GM21381 (cell line): ENCODE measurements around the gene TMCO1.
"Not testable (repeated sequence)": the region's sequence is repeated elsewhere in the genome, so short reads cannot be mapped to it uniquely, and the experiment has no call there.

Experiments
- ATAC-seq: cut with Tn5 transposase; IDR thresholded peaks from one replicate; pipeline ENCODE4 v1.9.1; 2021; ENCODE audit warnings: mild to moderate bottlenecking, moderate library complexity; ENCODE audit not compliant: unreplicated experiment

The TMCO1 gene

GRCh38 chr1:165688046-165688445 lies 80.6 kb downstream of the TMCO1 start:
- ATAC-seq, result no peak

DNA sequence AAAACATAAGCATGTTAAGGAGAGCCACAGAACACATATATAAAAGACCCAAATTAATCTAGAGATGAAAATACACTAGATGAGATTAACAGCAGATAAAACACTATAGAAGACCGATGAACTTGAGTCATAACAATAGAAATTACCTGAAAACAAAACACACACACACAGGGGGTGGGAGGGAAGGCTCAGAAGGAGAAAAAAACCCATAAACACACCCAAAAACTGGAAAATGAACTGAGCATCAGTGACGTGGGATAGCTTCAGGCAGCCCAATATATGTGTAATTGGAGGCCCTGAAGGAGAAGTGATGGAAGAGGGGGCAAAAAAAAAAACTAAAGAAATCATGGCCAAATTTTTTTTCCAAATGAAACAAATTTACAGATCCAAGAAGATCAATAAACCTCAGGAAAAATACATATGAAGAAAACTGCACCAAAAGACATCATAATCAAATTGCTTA lies 81.7 kb downstream of the TMCO1 start:
- ATAC-seq, result peak; percentile 31

- ATAC-seq, result peak; percentile 51
Observed at GRCh38 chr1:165686121-165686970, 82.3 kb downstream of the TMCO1 start.

DNA sequence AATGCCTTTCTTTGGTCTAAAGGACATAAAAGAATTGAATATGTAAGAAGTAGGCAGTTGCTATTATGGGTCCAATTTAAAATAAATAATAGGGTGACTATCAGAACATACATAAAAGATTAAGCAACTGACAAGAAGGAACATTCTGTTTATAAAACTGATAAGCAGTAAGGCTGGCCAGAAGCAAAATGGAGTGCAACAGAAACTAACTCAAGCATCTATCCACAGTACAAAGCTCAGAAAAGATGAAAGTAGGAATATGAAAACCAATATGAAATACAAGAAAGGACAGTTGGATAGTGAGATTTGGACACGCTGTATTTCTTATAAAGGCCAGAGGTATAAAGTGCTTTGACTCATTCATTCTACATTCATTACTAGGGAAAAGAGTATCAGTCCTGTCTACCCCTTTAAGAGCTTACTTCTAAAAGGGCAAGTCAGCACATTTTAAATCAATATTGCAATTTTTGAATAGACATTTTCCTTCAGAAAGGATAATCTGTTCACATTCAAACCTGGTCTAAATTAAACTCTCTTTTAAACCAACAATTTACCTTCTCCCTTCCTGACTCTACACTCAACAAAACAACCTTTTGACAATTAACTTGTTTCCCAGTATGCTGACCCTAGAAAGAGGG lies 84.7 kb downstream of the TMCO1 start:
- ATAC-seq, result no peak

GRCh38 chr1:165680773-165681172 lies 87.9 kb downstream of the TMCO1 start:
- not testable (repeated sequence) for ATAC-seq

GRCh38 chr1:165680303-165680702 lies 88.4 kb downstream of the TMCO1 start:
- no peak for ATAC-seq

DNA sequence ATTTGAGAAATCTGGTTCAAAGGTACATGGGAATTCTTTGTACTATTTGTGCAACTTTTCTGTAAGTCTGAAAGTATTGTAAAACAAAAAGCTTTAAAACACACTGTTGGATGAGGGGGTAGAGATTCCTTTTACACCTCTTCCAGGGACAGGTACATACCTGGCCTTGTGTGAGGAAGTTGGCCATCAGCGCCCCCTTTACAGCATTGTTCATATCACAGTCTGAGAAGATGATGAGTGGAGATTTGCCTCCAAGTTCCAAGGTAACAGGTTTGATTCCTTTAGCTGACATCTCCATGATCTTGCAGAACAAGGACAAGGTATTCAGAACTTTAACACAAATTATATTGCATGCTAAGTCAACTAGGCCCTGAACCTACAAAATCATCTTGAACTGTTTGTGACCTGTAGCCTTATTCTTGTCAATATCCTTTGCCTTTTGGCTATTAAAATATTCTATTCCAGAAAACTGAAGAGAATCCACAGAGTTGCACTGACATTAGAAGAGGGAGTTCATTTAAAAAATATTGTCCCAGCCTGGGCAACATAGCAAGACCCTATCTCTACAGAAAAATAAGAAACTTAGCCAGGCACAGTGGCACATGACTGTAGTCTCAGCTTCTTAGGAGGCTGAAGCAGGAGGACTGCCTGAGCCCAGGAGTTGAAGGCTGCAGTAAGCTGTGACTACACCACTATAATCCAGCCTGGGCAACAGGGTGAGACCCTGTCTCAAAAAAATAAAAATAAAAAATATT lies 89.2 kb downstream of the TMCO1 start:
- no peak for ATAC-seq

DNA sequence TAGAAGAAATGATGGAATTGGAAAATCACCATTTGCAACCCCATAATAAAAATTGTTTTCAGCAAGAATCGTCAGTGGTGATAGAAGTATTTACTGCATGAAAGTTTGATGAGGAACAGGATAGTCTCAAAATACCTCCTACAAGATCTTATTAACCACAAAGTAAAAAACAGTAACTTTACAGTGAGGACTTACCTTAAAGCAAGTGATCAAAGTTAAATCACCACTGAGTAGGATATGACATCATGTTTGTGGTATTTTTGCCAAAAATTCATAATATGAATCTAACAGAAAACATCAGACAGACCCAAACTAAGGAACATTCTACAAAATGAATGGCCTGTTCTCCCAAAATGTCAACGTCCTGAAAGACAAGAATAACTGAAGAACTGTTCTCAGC lies 90.2 kb downstream of the TMCO1 start:
- ATAC-seq, result no peak
